ENCODE data around the gene CRYGC. TPM values are rescaled to one million over a fixed set of nuclear protein-coding genes. Genes with fewer than 3 reads are reported as not detected.
A peak's percentile ranks its signal among the peaks of the same experiment; 100 is the strongest.

CRYGC gene
- total and polyA plus RNA-seq, 2 of the 8 experiments (the other 6 are each of a cell fraction or from before 2014, with no cell fraction given): not detected

GRCh38 chr2:208139447-208139846, 9.8 kb upstream of the CRYGC start:
- H2AK5ac ChIP-seq (ENCODE audit: low read depth, low read length): no peak overlapping the region
- no peak overlapping the region for H3K4ac ChIP-seq (replicated peaks; ENCODE audit: insufficient read length, low read depth, low read length)
- no peaks in the 10 kb centered on the region for H4K20me1 ChIP-seq (replicated peaks in 1 of 2; ENCODE audit: control insufficient read depth in 1 of 2, insufficient read depth in 2 of 2, low read length in 2 of 2)
- no peak overlapping the region for H2BK20ac ChIP-seq (ENCODE audit: low read length)
- no peak overlapping the region for H3K14ac ChIP-seq (ENCODE audit: insufficient read length)
- H4K8ac ChIP-seq (ENCODE audit: extremely low read depth, insufficient read depth, low read length): no peak overlapping the region
- H3K27ac ChIP-seq (ENCODE audit: low read depth, low read length): no peak overlapping the region
- H2BK15ac ChIP-seq (ENCODE audit: low read length): no peak overlapping the region
- H2AFZ ChIP-seq (ENCODE audit: low read length): no peak overlapping the region; the same call in 1 of the 2 replicates
- H3K36me3 ChIP-seq (ENCODE audit: control insufficient read depth in 2 of 4, insufficient read depth in 4 of 4, low read length in 3 of 4): no peaks in the 10 kb centered on the region
- no peak overlapping the region for H2BK120ac ChIP-seq (replicated peaks; ENCODE audit: low read depth, low read length)
- H3K79me2 ChIP-seq (ENCODE audit: control insufficient read depth in 1 of 2, insufficient read depth in 2 of 2, low read length in 2 of 2): no peaks in the 10 kb centered on the region
- no peak overlapping the region for H3K4me2 ChIP-seq (ENCODE audit: insufficient read depth in 1 of 2, low read depth in 2 of 2, low read length in 2 of 2)
- H3K18ac ChIP-seq (ENCODE audit: extremely low read depth, low read length): no peak overlapping the region
- no peaks in the 10 kb centered on the region for H3K4me1 ChIP-seq (replicated peaks in 1 of 4; ENCODE audit: control insufficient read depth in 3 of 4, insufficient read depth in 4 of 4, low read length in 3 of 4)
- H4K91ac ChIP-seq (replicated peaks; ENCODE audit: insufficient read length, low read length): no peak overlapping the region
- no peak overlapping the region for H4K5ac ChIP-seq (ENCODE audit: insufficient read length, low read depth, low read length)
- H3K4me3 ChIP-seq (ENCODE audit: extremely low read depth in 1 of 4, insufficient read depth in 2 of 4, low read depth in 3 of 4, low read length in 4 of 4): no peak overlapping the region
- DNase-seq (ENCODE audit: low read depth in 1 of 2, low spot score in 2 of 2): no peak
- no peaks in the 10 kb centered on the region for H3K23me2 ChIP-seq (ENCODE audit: low read depth, low read length)
- H3K27me3 ChIP-seq (replicated peaks in 1 of 4; ENCODE audit: control insufficient read depth in 3 of 4, extremely low read depth in 1 of 4, insufficient read depth in 3 of 4, low read length in 3 of 4): no peaks in the 10 kb centered on the region
- POLR2A ChIA-PET (ENCODE audit: partially characterized antibody): no interaction called here
- CTCF ChIA-PET (ENCODE audit: partially characterized antibody): interaction anchor here (1.1 to 1.3 kb wide), 2 partner anchors 10 to 12 kb away, joined by 4 to 5 read pairs; no protein-coding TSS in a partner anchor
- H3K23ac ChIP-seq (ENCODE audit: insufficient read length): no peak overlapping the region
- H3K56ac ChIP-seq (replicated peaks; ENCODE audit: insufficient read length, low read depth, low read length): no peak overlapping the region
- no peak for FAIRE-seq
- H2BK5ac ChIP-seq (ENCODE audit: low read depth, low read length): no peak overlapping the region
- WGBS, 2 experiments (ENCODE audit: extremely low coverage in 1 of 2, insufficient coverage in 1 of 2, insufficient read length in 1 of 2, insufficient replicate concordance in 2 of 2, low coverage in 1 of 2, low lambda C conversion rate in 2 of 2, missing lambda C conversion rate in 1 of 2): 94% methylated on average over 16 of the region's 18 CpGs; no CpG with 5 or more reads in 1 of the 2 experiments
- H3K9me3 ChIP-seq (ENCODE audit: insufficient read depth in 2 of 2, low read depth in 1 of 2, low read length in 1 of 2): no peaks in the 10 kb centered on the region; a peak in 1 of 4 replicates
- 0 out of 2 replicates have a peak overlapping the region, but pooled peaks have one; percentile 19 for H2BK12ac ChIP-seq (ENCODE audit: low read depth, low read length)
- H3K9ac ChIP-seq (replicated peaks in 1 of 4; ENCODE audit: extremely low read depth in 1 of 4, low read depth in 3 of 4, low read length in 3 of 4): no peak overlapping the region
- H3K79me1 ChIP-seq (ENCODE audit: low read depth, low read length): no peaks in the 10 kb centered on the region
- TF ChIP-seq SP1 (IDR thresholded peaks at IDR 0.05; ENCODE audit: low read depth, low read length) (no peak), EZH2 (IDR thresholded peaks at IDR 0.05; ENCODE audit: low read depth, low read length, severe bottlenecking) (no peak), PHF8 (conservative IDR thresholded peaks at IDR 0.05; ENCODE audit: low read depth, low read length) (no peak), JUND (IDR thresholded peaks at IDR 0.05; ENCODE audit: low read length) (no peak), SIN3A (conservative IDR thresholded peaks at IDR 0.05 in 1 of 2, IDR thresholded peaks at IDR 0.05 in 1 of 2; ENCODE audit: low read depth in 1 of 2, low read length in 2 of 2) (no peak), JUN (IDR thresholded peaks at IDR 0.05; ENCODE audit: low read depth, low read length) (no peak), SIX5 (IDR thresholded peaks at IDR 0.05; ENCODE audit: low read depth, low read length) (no peak), CREB1 (IDR thresholded peaks at IDR 0.05) (no peak), SRF (IDR thresholded peaks at IDR 0.05; ENCODE audit: low read depth, low read length) (no peak), BACH1 (IDR thresholded peaks at IDR 0.05; ENCODE audit: low read length) (no peak), EP300 (IDR thresholded peaks at IDR 0.05; ENCODE audit: borderline replicate concordance in 1 of 2, low read depth in 2 of 2, low read length in 2 of 2) (no peak), POLR2AphosphoS5 (IDR thresholded peaks at IDR 0.05; ENCODE audit: low read depth, low read length) (no peak), SIRT6 (IDR thresholded peaks at IDR 0.05; ENCODE audit: low read length) (no peak), GTF2F1 (IDR thresholded peaks at IDR 0.05; ENCODE audit: borderline replicate concordance, low read depth, low read length) (no peak), POLR2A (IDR thresholded peaks at IDR 0.05; ENCODE audit: control extremely low read depth in 1 of 2, low read depth in 2 of 2, low read length in 2 of 2) (no peak)
- TF ChIP-seq, protein P1, sequence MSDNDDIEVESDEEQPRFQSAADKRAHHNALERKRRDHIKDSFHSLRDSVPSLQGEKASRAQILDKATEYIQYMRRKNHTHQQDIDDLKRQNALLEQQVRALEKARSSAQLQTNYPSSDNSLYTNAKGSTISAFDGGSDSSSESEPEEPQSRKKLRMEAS (IDR thresholded peaks at IDR 0.05): no peak

All from H1 (cell line).